H1 (cell line): ENCODE data around the gene UFD1.

Experiments used
- ASH2L ChIP-seq: fragments of 200-600, 300-600 bp; sonication (generic); IDR thresholded peaks from one replicate; pipeline ENCODE4 v1.7.1; 2017; ENCODE audit warnings: low read length
- BCL11A ChIP-seq, 2 experiments: IDR thresholded peaks; one replicate each; pipeline ENCODE4 v1.6.1; 2011; ENCODE audit warnings: low read depth in 2 of 2, low read length in 2 of 2, mild to moderate bottlenecking in 2 of 2
- CEBPB ChIP-seq: IDR thresholded peaks from 2 replicates; pipeline ENCODE4 v1.6.1; 2012; ENCODE audit warnings: low read depth, low read length
- CREB1 ChIP-seq: IDR thresholded peaks from 2 replicates; pipeline ENCODE4 v1.6.1; 2012; ENCODE audit warnings: inconsistent platforms
- CTBP2 ChIP-seq: IDR thresholded peaks from 2 replicates; pipeline ENCODE4 v1.7.0; 2011; ENCODE audit warnings: borderline replicate concordance, mild to moderate bottlenecking, moderate library complexity, mixed read lengths, low read length; ENCODE audit not compliant: insufficient read depth, insufficient read length
- CTCF ChIP-seq, 3 experiments: IDR thresholded peaks; 1 replicate in 2 of 3; 2 replicates in 1 of 3; pipeline versions ENCODE4 v1.5.1 to v1.6.1; 2011; ENCODE audit warnings: low read length in 3 of 3, mild to moderate bottlenecking in 3 of 3, inconsistent platforms in 2 of 3, low read depth in 1 of 3, moderate library complexity in 1 of 3; ENCODE audit not compliant: insufficient read depth in 1 of 3; ENCODE audit errors: control extremely low read depth in 1 of 3
- GABPA ChIP-seq: IDR thresholded peaks from 2 replicates; pipeline ENCODE4 v1.6.1; 2011; ENCODE audit warnings: mild to moderate bottlenecking, low read length, moderate library complexity, borderline replicate concordance; ENCODE audit not compliant: insufficient read depth
- JUN ChIP-seq: IDR thresholded peaks from 2 replicates; pipeline ENCODE4 v1.6.1; 2011; ENCODE audit warnings: low read depth, mild to moderate bottlenecking, improper control_type of control experiment, low read length
- MAX ChIP-seq: IDR thresholded peaks from 2 replicates; pipeline ENCODE4 v1.6.1; 2012; ENCODE audit warnings: inconsistent platforms
- NRF1 ChIP-seq: IDR thresholded peaks from 2 replicates; pipeline ENCODE4 v1.6.1; 2011; ENCODE audit warnings: mild to moderate bottlenecking, low read depth, low read length, improper control_type of control experiment
- POLR2A ChIP-seq, 2 experiments: IDR thresholded peaks; 1 replicate in 1 of 2; 2 replicates in 1 of 2; pipeline ENCODE4 v1.6.1; 2011; ENCODE audit warnings: low read depth in 2 of 2, low read length in 2 of 2, mild to moderate bottlenecking in 2 of 2; ENCODE audit errors: control extremely low read depth in 1 of 2
- SP4 ChIP-seq: IDR thresholded peaks from 2 replicates; pipeline ENCODE4 v1.6.1; 2012; ENCODE audit warnings: low read length, inconsistent platforms
- TCF12 ChIP-seq: IDR thresholded peaks from 2 replicates; pipeline ENCODE4 v1.6.1; 2011; ENCODE audit warnings: low read depth, mild to moderate bottlenecking, low read length
- USF2 ChIP-seq: IDR thresholded peaks from 2 replicates; pipeline ENCODE4 v1.6.1; 2011; ENCODE audit warnings: low read length, improper control_type of control experiment

- TF ChIP-seq MAX (no peak), CEBPB (no peak), TCF12 (no peak), CTCF (IDR thresholded peaks at IDR 0.05; ENCODE audit: control extremely low read depth in 1 of 3, insufficient read depth in 1 of 3, low read depth in 1 of 3, low read length in 3 of 3) (no peak), POLR2A (IDR thresholded peaks at IDR 0.05; ENCODE audit: control extremely low read depth in 1 of 2, low read depth in 2 of 2, low read length in 2 of 2) (no peak), USF2 (no peak), NRF1 (no peak), JUN (no peak), BCL11A (IDR thresholded peaks at IDR 0.05; ENCODE audit: low read depth in 2 of 2, low read length in 2 of 2) (no peak), SP4 (no peak), GABPA (no peak), CTBP2 (no peak), ASH2L (no peak), CREB1 (no peak)
These were observed 59.4 kb downstream of the UFD1 start for GRCh38 chr22:19419464-19420178.
